Neural cell (in vitro differentiated cells): ENCODE measurements around the gene STUM. TPM values are rescaled to one million over a fixed set of nuclear protein-coding genes. Genes with fewer than 3 reads are reported as not detected.

ENCODE experiments used
- H2AFZ ChIP-seq: fragments of 200-600, 300-800 bp; sonication (generic), shearing (Covaris generic); 2 replicates; pipeline ENCODE4 v1.6.0; 2014; ENCODE audit warnings: low read depth, mild to moderate bottlenecking, antibody characterized with exemption, low read length, moderate library complexity
- H3F3A ChIP-seq: fragments of 200-600 bp; shearing (Covaris generic); 2 replicates; pipeline ENCODE4 v1.6.1; 2016; ENCODE audit warnings: mild to moderate bottlenecking, moderate library complexity, mixed read lengths, antibody characterized with exemption, low read length; ENCODE audit not compliant: insufficient read depth, poor library complexity, severe bottlenecking
- H3K27ac ChIP-seq: fragments of 200-600, 300-800 bp; sonication (generic), shearing (Covaris generic); 2 replicates; pipeline ENCODE4 v1.5.1; 2014; ENCODE audit warnings: mild to moderate bottlenecking, low read length, moderate library complexity
- H3K27me3 ChIP-seq: fragments of 300-800, 200-600 bp; sonication (generic), shearing (Covaris generic); 2 replicates; pipeline ENCODE4 v1.6.0; 2014; ENCODE audit warnings: mild to moderate bottlenecking, low read depth, low read length, moderate library complexity; ENCODE audit not compliant: insufficient read depth
- H3K36me3 ChIP-seq: fragments of 300-800, 200-600 bp; sonication (generic), shearing (Covaris generic); 2 replicates; pipeline ENCODE4 v1.5.1; 2014; ENCODE audit warnings: mild to moderate bottlenecking, antibody characterized with exemption, low read length, moderate library complexity; ENCODE audit not compliant: insufficient read depth
- H3K4me2 ChIP-seq: fragments of 300-800, 200-600 bp; sonication (generic), shearing (Covaris generic); 2 replicates; pipeline ENCODE4 v1.6.0; 2014; ENCODE audit warnings: mild to moderate bottlenecking, low read length
- H3K4me3 ChIP-seq: fragments of 300-800, 200-600 bp; sonication (generic), shearing (Covaris generic); 2 replicates; pipeline ENCODE4 v1.5.1; 2014; ENCODE audit warnings: mild to moderate bottlenecking, low read length, moderate library complexity
- H3K79me2 ChIP-seq: fragments of 200-600 bp; shearing (Covaris generic); replicated peaks from 2 replicates; pipeline ENCODE4 v1.6.0; 2014; ENCODE audit warnings: mild to moderate bottlenecking, low read length, moderate library complexity; ENCODE audit not compliant: insufficient read depth
- H3K9ac ChIP-seq: fragments of 300-800, 200-600 bp; sonication (generic), shearing (Covaris generic); 2 replicates; pipeline ENCODE4 v1.6.1; 2016; ENCODE audit warnings: mild to moderate bottlenecking, low read length, mixed read lengths
- H3K9me2 ChIP-seq: fragments of 200-600 bp; shearing (Covaris generic); 2 replicates; pipeline ENCODE4 v1.6.1; 2016; ENCODE audit warnings: mild to moderate bottlenecking, low read length, mixed read lengths; ENCODE audit not compliant: insufficient read depth
- H3K9me3 ChIP-seq: fragments of 200-600, 300-800 bp; sonication (generic), shearing (Covaris generic); 2 replicates; pipeline ENCODE4 v1.6.1; 2016; ENCODE audit warnings: mild to moderate bottlenecking, mixed run types, low read length, moderate library complexity, mixed read lengths
- H4K20me1 ChIP-seq: fragments of 200-600 bp; shearing (Covaris generic); 2 replicates; pipeline ENCODE4 v1.6.1; 2016; ENCODE audit warnings: mild to moderate bottlenecking, mixed run types; ENCODE audit not compliant: insufficient read depth
- CTCF ChIP-seq: fragments of 450-650 bp; IDR thresholded peaks from 2 replicates; pipeline ENCODE4 v1.5.1; 2014; ENCODE audit warnings: antibody characterized with exemption, mild to moderate bottlenecking, moderate library complexity; ENCODE audit not compliant: poor library complexity, severe bottlenecking
- EP300 ChIP-seq: fragments of 450-650 bp; conservative IDR thresholded peaks from 2 replicates; pipeline ENCODE4 v1.6.1; 2014; ENCODE audit warnings: antibody characterized with exemption, mild to moderate bottlenecking, moderate library complexity; ENCODE audit not compliant: poor library complexity, severe bottlenecking
- EZH2 ChIP-seq: fragments of 200-600, 300-800 bp; shearing (Covaris generic), sonication (generic); IDR thresholded peaks from 2 replicates; pipeline ENCODE4 v1.6.1; 2014; ENCODE audit warnings: antibody characterized with exemption, low read length, borderline replicate concordance, mild to moderate bottlenecking; ENCODE audit not compliant: insufficient read depth, poor library complexity, severe bottlenecking
- MXI1 ChIP-seq: fragments of 450-650 bp; conservative IDR thresholded peaks from 2 replicates; pipeline ENCODE4 v1.6.1; 2014; ENCODE audit warnings: antibody characterized with exemption, mild to moderate bottlenecking; ENCODE audit not compliant: poor library complexity, severe bottlenecking
- POLR2AphosphoS5 ChIP-seq: IDR thresholded peaks from 2 replicates; pipeline ENCODE4 v1.6.1; 2012
- RAD21 ChIP-seq: fragments of 450-650 bp; conservative IDR thresholded peaks from 2 replicates; pipeline ENCODE4 v1.6.1; 2014; ENCODE audit warnings: antibody characterized with exemption, mild to moderate bottlenecking, moderate library complexity
- REST ChIP-seq: IDR thresholded peaks from 2 replicates; pipeline ENCODE4 v1.6.1; 2012; ENCODE audit warnings: borderline replicate concordance
- SMC3 ChIP-seq: fragments of 450-650 bp; conservative IDR thresholded peaks from 2 replicates; pipeline ENCODE4 v1.6.1; 2014; ENCODE audit warnings: antibody characterized with exemption, mild to moderate bottlenecking, moderate library complexity; ENCODE audit not compliant: poor library complexity
- TAF1 ChIP-seq: IDR thresholded peaks from 2 replicates; pipeline ENCODE4 v1.6.1; 2012; ENCODE audit warnings: low read depth
- polyA plus RNA-seq: library from polyadenylated mRNA; depleted of rRNA; stranded (reverse); fragments of >200 nt; gene quantifications from 2 replicates; pipeline ENCODE4 v1.2.3, GENCODE V29; 2014

The STUM gene
- polyA plus RNA-seq, 1 donor from 2014 or later, result 0.52 TPM

- H3K4me3 ChIP-seq, result no peak overlapping the region
- H3F3A ChIP-seq, result no peaks in the 10 kb centered on the region
- H3K4me2 ChIP-seq, result no peak overlapping the region
- H2AFZ ChIP-seq, result no peak overlapping the region
- no peaks in the 10 kb centered on the region for H3K36me3 ChIP-seq
- H3K9me3 ChIP-seq, result no peaks in the 10 kb centered on the region
- no peaks in the 10 kb centered on the region for H4K20me1 ChIP-seq
- H3K27ac ChIP-seq, result no peak overlapping the region
- no peaks in the 10 kb centered on the region for H3K27me3 ChIP-seq
- no peaks in the 10 kb centered on the region for H3K79me2 ChIP-seq
- H3K9ac ChIP-seq, result no peak overlapping the region
- H3K9me2 ChIP-seq, result no peaks in the 10 kb centered on the region
- TF ChIP-seq POLR2AphosphoS5 (no peak), TAF1 (no peak), REST (no peak), SMC3 (no peak), EZH2 (no peak), CTCF (no peak), MXI1 (no peak), EP300 (no peak), RAD21 (no peak)
Measured at GRCh38 chr1:226579781-226580323, 31.3 kb downstream of the STUM start.

- TF ChIP-seq POLR2AphosphoS5 (no peak), TAF1 (no peak), MXI1 (no peak), CTCF (no peak)
- no peaks in the 10 kb centered on the region for H3F3A ChIP-seq
- no peaks in the 10 kb centered on the region for H3K27me3 ChIP-seq
- H3K4me2 ChIP-seq, result no peak overlapping the region
- no peaks in the 10 kb centered on the region for H3K79me2 ChIP-seq
- no peak overlapping the region for H2AFZ ChIP-seq
- no peak overlapping the region for H3K27ac ChIP-seq
- no peak overlapping the region for H3K9ac ChIP-seq
- H3K9me2 ChIP-seq, result no peaks in the 10 kb centered on the region
- no peak overlapping the region for H3K4me3 ChIP-seq
- H4K20me1 ChIP-seq, result no peaks in the 10 kb centered on the region
- H3K9me3 ChIP-seq, result no peaks in the 10 kb centered on the region
- H3K36me3 ChIP-seq, result no peaks in the 10 kb centered on the region
Measured at GRCh38 chr1:226580625-226581270, 32.2 kb downstream of the STUM start.
